GM21717 (cell line): ENCODE data around the gene SNAP25.

ENCODE experiments used
- ATAC-seq: cut with Tn5 transposase; IDR thresholded peaks from one replicate; pipeline ENCODE4 v1.9.1; 2021; ENCODE audit warnings: mild to moderate bottlenecking, moderate library complexity; ENCODE audit not compliant: unreplicated experiment

Gene SNAP25

GRCh38 chr20:10218536-10219451 lies at the start of gene SNAP25:
TSS of gene SNAP25 (plus strand) at chr20:10218830. CDS start at chr20:10275492, 56,662 bp downstream.
- no peak for ATAC-seq

DNA sequence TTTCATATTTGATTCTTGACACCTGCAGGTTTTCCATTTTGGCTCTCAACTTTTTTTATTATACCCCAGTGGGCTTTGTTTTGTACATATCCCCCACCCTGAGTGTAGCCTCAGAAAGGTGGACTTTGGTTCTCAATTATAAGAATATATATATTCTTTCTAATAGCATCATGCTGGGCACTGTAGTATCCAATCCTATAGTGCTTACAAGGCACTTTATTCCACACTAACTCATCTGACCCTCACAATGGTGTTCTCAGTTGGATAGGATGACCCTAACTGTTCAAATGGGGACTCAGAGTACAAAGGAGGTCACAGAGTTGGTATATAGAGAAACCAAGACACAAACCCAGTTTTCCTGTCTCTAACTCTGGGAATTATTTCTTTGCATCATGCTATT lies 48.9 kb upstream of the SNAP25 start:
- no peak for ATAC-seq

DNA sequence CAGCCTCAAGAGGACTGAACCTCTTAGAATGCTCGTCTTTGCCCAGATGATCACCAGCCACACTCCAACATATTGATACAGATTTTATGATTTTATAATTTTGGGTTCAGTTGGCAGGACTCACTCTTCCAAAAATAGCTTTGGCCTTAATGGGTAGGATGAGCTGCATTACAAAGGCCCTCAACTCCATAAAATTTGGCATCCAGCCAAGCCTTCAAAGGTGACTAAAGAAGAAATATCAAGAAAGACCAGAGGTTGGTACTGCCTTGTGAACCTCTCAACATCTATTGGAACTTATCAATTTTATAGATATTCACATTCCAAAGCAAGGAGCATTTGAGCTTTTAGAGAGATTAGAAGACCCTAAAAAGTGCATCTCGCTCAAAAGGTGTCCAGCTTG lies 48.4 kb upstream of the SNAP25 start:
- no peak for ATAC-seq

GRCh38 chr20:10171864-10172751 lies 46.5 kb upstream of the SNAP25 start:
- ATAC-seq: no peak

DNA sequence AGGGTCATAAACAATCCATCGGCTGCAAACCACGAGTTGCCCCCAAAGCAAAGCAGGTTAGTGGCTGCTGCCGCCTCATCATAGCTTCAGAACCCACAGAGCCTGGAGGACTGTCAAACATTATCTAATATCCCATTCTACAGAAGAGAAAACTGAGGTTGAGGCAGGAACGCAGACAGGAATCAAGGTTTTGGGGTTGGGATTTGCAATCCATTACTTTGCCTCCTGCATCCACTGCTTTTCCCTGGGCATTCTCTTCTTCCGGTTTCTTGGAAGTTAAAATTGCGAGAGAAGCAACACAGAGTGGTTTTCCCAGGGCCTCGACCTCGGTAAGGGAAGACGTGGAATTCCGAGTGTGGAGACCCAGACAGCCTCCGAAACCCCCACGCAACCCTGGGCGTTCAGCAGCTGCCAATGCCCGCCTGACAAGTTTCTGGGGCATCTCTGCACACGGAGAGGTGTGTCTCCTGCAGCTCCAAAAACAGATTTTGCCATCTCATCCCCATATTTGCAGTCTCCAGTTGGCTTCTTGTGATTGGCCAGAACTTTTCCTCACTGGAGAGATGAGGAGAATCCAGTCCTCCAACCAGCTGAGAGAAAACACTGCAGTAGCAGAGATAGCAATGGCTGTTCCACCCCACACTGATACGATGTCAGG lies 45.5 kb upstream of the SNAP25 start:
- no peak for ATAC-seq

DNA sequence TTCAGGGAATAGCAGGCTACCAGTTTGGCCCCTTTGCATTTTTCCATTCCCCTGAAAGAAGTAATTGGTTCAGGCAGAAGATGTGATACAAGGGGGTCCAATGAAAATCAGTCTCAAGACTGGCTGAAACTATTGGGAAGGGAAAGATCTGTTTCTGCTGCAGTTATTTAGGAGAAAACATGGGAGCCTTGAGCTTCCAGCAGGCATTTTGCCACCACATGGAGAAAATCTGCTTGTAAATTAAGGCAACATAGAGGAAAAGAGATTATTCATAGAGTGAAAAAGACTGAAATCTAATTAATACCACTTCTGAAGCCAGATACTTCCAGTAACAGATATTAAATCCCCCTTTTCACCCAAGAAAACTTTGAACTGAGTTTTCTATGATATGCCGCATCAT lies 44.2 kb upstream of the SNAP25 start:
- ATAC-seq: no peak

- ATAC-seq: no peak
These were observed 41.3 kb upstream of the SNAP25 start for GRCh38 chr20:10177326-10177725.

- ATAC-seq: no peak
These were observed 40.5 kb upstream of the SNAP25 start for GRCh38 chr20:10178091-10178490.

GRCh38 chr20:10178727-10179313 lies 39.8 kb upstream of the SNAP25 start:
- no peak for ATAC-seq

GRCh38 chr20:10179574-10180298 lies 38.9 kb upstream of the SNAP25 start:
- no peak for ATAC-seq

DNA sequence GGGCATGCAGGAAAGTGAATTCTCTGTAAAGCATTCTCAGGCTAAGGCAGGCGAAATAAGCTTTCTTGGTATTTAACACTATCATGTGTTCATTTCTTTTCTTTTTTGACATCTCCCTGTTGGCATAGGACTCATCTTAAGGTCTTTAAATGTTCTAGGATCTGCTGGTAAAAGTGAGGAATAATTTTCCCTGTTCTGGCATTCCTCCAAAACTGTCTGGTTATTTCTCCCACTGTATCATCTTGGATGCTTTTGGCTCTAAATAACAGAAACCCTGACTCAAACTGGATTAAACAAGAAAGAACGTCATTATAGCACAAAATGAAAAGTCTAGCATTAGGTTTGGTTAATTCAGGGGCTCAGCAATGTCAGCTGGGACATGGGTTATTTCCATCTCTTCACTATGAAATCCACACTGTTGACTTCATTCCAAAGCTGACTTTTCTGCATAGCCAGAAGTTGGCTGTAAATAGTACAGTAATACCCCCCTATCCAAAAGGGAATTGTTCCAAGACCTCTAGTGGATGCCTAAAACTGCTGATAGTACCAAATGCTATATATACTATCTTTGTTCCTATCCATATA lies 37.9 kb upstream of the SNAP25 start:
- ATAC-seq: no peak

DNA sequence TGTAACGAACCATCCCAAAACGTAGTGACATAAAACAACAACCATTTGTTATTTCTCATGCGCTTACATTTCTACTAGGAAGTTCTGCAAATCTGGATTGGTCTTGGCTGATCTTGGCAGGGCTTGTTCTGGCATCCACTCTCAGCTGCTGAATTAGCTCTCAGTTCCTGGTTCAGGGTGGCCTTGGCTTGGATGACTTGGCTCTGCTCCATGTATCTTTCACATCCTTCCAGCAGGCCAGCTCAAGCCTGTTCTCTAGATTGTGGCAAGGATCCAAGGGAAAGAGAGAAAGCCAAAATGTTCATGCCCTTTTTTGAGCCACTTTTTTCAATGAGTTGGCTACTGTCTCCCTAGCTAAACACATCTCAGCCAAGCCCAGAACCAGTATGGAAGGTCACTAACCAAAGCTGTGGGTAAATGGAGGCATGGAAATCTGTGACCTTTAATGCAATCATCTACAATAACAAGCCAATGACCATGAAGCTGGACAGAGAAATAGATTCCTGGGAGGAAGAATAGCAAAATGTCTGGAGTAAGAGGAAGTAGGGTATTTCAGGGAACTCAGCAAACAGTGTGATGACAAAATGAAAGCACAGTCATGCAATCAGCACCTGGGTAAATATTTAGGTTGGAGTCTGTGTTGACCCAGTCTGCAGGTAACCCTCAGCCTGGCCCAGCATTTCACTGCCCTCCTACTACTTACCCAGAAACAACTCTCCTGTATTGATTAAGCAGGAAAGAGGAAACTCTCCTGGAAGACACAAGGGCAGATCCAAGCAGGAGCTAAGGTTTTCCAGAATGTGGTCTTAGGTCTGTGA lies 32.7 kb upstream of the SNAP25 start:
- ATAC-seq: no peak

- ATAC-seq: no peak
These were observed 28.2 kb upstream of the SNAP25 start for GRCh38 chr20:10190456-10190855.

DNA sequence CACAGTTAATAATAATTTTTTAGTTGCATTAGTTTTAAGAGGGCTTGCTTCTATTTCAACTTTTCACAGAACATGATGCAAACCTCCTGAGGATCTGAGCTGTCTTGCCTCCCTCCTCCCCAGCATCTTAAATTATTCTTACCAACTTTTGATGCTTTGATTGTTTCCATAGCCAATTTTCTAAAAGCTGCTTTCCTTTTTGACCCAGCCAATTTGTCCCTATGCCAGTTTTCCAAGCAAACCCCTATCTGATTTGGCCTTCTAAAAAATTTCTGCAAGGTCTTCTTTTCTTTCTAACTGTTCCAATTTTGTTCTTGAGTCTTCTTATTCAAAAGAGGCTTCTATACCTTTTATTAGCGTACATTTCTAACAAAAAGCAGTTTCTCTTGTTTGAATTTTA lies 26.5 kb upstream of the SNAP25 start:
- ATAC-seq: no peak

GRCh38 chr20:10194166-10194565 lies 24.5 kb upstream of the SNAP25 start:
- ATAC-seq: no peak

DNA sequence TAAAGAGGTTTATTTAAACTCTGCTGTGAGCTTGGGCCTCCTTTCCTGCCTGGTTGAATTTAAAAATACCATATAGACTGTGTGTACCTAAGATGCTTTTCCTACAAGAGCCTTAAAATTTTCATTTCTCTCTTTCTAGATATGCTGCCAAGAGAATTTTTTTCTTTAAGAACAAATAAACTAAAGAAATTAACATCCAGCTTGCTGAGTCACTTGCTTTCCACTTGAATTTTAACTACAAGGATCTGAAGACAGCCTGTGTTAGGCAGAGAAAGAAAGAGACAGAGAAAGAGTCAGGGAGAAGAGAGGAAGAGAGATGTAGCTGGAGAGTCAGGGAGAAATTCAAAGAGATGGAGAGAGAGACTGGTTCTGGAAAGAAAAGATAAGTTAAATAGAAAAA lies 18.3 kb upstream of the SNAP25 start:
- ATAC-seq: no peak

GRCh38 chr20:10201321-10201870 lies 17.2 kb upstream of the SNAP25 start:
- ATAC-seq: no peak

GRCh38 chr20:10209091-10209490 lies 9.5 kb upstream of the SNAP25 start:
- no peak for ATAC-seq

- no peak for ATAC-seq
These were observed 5.1 kb upstream of the SNAP25 start for GRCh38 chr20:10213526-10213925.
